Measurements from ENCODE around the gene LCE3D.

The LCE3D gene, protein sequence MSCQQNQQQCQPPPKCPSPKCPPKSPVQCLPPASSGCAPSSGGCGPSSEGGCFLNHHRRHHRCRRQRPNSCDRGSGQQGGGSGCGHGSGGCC

DNA sequence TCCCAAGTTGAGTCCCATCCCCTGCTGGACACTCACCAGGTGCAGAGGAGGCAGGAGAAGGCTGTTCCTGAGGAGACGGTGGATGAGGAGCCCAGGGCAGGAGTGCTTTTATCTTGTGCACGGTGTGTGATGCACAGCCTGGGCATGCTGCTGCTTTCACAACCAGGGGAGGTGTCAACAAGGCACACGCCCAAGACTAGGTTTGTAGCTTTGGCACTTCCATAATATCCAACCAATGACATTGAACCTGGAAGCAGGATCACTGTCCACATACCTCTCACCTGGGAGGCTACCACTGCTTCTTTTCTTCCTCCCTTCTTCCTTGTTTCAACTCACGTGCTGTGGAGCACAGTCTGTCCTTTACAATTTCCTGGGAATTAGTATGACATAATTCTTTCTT is at the start of gene LCE3D:
Gene LCE3D, minus strand, starts transcription at position 84 of the 400 bp plus-strand sequence. CDS start 580 bp downstream, outside the sequence.
- ChIA-PET POLR2A (no interaction called here), CTCF (no interaction called here)
- TF ChIP-seq, protein P1, sequence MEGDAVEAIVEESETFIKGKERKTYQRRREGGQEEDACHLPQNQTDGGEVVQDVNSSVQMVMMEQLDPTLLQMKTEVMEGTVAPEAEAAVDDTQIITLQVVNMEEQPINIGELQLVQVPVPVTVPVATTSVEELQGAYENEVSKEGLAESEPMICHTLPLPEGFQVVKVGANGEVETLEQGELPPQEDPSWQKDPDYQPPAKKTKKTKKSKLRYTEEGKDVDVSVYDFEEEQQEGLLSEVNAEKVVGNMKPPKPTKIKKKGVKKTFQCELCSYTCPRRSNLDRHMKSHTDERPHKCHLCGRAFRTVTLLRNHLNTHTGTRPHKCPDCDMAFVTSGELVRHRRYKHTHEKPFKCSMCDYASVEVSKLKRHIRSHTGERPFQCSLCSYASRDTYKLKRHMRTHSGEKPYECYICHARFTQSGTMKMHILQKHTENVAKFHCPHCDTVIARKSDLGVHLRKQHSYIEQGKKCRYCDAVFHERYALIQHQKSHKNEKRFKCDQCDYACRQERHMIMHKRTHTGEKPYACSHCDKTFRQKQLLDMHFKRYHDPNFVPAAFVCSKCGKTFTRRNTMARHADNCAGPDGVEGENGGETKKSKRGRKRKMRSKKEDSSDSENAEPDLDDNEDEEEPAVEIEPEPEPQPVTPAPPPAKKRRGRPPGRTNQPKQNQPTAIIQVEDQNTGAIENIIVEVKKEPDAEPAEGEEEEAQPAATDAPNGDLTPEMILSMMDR (IDR thresholded peaks at IDR 0.05; ENCODE audit: insufficient read depth, low read length, missing control alignments) = no peak
- no peak within 1 kb of the TSS for H3K4me3 ChIP-seq (ENCODE audit: low read depth, low read length)
- DNase-seq (ENCODE audit: low read depth, low spot score) = no peak

DNA sequence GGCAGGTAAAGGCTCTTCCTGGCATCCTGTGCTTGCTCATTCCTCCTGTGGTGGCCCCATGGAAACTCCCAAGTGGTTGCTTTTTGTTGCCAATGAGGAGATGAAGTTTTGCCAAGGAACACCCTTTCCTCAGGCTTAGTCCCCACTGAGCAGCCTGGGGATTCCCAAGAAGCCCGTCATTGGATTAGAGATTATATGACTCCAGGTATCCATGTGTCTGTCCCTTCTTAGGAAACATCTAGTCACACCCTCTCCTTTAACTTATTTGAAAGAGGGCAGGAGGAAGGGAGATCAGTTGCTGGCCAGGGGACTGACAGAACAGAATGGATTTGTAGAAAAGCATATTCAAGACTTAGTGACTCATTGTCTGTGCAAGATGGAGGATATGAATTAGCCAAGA is 46.4 kb upstream of the LCE3D start:
- CTCF ChIA-PET = no interaction called here
- TF ChIP-seq, protein P1 (IDR thresholded peaks at IDR 0.05; ENCODE audit: insufficient read depth, low read length, missing control alignments) = no peak
- POLR2A ChIA-PET = no interaction called here
- no peak overlapping the region for H3K4me3 ChIP-seq (ENCODE audit: low read depth, low read length)
- DNase-seq (ENCODE audit: low read depth, low spot score) = no peak

DNA sequence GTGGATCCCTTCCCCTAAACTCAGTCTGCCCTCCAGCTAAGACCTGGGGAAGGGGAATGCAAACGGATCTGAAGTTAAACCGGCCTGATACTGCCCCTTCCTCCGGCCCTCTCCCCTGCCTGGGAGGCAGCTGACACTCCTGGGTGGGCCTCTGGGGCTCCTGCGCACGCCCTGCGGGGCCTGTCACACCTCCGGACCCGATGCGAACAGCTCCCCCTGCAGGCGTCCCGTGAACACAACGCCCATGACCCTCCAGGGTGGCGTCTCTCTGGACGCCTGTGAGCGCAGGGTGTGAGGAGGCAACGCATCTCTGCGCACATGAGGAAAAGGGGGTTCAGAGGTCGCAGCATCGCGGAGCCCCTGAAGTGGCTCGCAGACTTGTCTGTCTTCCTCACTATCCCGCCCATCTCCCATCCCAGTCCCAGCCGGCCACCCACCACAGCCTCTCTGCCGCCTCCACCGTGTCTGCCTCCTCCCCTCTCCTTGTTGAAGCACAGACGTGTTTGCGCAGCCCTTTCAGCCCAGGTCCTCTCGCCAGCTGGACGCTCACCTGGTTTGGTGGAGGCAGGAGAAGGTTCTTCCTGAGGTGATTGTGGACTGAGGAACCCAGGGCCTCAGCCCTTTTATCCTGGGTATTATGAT is 43.0 kb upstream of the LCE3D start:
- POLR2A ChIA-PET = no interaction called here
- no peak for DNase-seq (ENCODE audit: low read depth, low spot score)
- TF ChIP-seq, protein P1 (IDR thresholded peaks at IDR 0.05; ENCODE audit: insufficient read depth, low read length, missing control alignments) = no peak
- CTCF ChIA-PET = interaction anchor here (1.0 kb wide), 1 partner anchor 30 kb away, joined by 3 read pairs; no protein-coding TSS in a partner anchor
- no peak overlapping the region for H3K4me3 ChIP-seq (ENCODE audit: low read depth, low read length)

DNA sequence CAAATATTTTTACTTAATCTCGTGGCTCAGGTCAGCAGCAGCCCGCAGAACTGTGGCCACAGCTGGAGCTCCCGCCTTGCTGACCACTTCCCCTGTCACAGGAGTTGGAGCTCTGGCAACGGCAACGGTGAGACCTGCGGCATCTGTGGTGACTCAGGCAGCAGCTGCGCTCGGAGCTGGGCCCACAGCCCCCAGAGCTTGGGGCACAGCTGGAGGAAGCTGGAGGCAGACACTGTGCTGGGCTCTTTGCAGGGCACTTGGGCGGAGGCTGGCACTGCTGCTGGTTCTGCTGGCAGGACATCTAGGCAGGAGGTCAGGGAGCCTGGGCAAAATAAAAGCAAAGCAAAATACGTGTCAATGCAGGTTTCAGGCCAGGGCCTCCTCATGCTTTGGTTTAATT is 42.5 kb upstream of the LCE3D start, which contains the start of gene LCE3A:
Gene LCE3A, minus strand, starts transcription at position 301 of the 400 bp plus-strand sequence. Its CDS starts 0 bp downstream, at position 301.
- CTCF ChIA-PET = no interaction called here
- POLR2A ChIA-PET = no interaction called here
- TF ChIP-seq, protein P1 (IDR thresholded peaks at IDR 0.05; ENCODE audit: insufficient read depth, low read length, missing control alignments) = no peak

DNA sequence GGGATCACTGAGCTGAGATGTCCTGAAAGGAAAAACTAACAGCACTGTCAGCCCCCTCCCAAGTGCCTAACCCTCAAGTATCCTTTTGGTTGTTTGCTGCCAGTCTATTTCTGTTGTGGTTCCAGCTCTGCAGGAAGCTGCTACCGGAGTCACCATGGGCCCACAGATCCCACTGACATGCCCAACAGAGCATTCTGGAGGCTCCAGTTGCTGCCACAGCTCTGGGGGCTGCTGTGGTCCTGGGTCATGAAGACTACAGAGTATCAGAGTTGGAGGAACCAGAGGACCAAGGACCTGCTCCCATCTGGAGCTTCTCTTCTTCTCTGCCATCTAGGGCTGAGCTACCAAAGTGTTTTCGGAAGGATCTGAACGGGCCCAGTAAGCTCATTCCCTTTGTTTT is 41.7 kb upstream of the LCE3D start:
- no peak overlapping the region for H3K4me3 ChIP-seq (ENCODE audit: low read depth, low read length)
- no peak for DNase-seq (ENCODE audit: low read depth, low spot score)
- TF ChIP-seq, protein P1 (IDR thresholded peaks at IDR 0.05; ENCODE audit: insufficient read depth, low read length, missing control alignments) = no peak
- CTCF ChIA-PET = no interaction called here
- POLR2A ChIA-PET = no interaction called here

More for the DNA sequence above, 42.5 kb upstream of the LCE3D start, which contains the start of gene LCE3A:
- H3K4me3 ChIP-seq (ENCODE audit: low read depth, low read length) = no peak within 1 kb of the TSS
- DNase-seq (ENCODE audit: low read depth, low spot score) = no peak

DNA sequence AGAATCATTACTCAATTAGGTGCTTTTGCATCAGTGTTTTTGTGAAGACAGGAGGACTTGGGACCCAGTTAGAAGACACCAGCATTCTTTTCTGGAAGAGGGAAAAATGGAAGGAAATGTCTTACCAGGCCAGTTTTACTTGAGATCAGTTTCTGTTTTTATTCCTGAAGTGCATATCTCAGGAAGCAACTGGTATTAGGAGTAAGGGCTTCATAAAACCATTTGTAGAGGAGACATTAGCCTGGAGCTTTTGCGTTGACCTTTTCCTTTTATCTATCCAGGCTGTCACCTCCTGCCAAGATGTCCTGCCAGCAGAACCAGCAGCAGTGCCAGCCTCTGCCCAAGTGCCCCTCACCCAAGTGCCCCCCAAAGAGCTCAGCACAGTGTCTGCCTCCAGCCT is 33.2 kb upstream of the LCE3D start, which contains the start of gene LCE3B:
Gene LCE3B, plus strand, starts transcription at position 301 of the 400 bp plus-strand sequence. Its CDS starts 0 bp downstream, at position 301.
- no peak for DNase-seq (ENCODE audit: low read depth, low spot score)
- no peak within 1 kb of the TSS for H3K4me3 ChIP-seq (ENCODE audit: low read depth, low read length)
- TF ChIP-seq, protein P1 (IDR thresholded peaks at IDR 0.05; ENCODE audit: insufficient read depth, low read length, missing control alignments) = no peak
- POLR2A ChIA-PET = no interaction called here
- CTCF ChIA-PET = no interaction called here

Measured in AG04449 (cell line).